Stimulated activated CD4-positive, alpha-beta T cell treated with anti-CD3 and anti-CD28 coated beads, TNF-alpha, amount 100 ng/mL, for 4 hours (primary cell): ENCODE data around the gene CLMP.
"Not testable (repeated sequence)": the region's sequence is repeated elsewhere in the genome, so short reads cannot be mapped to it uniquely, and the experiment has no call there.

Experiments
- DNase-seq, 3 experiments: peaks; one replicate each; pipeline ENCODE4 v3.0.0-alpha.2; 2020; ENCODE audit warnings: low read depth in 3 of 3

Gene CLMP

GRCh38 chr11:123085497-123085896, 109.6 kb downstream of the CLMP start:
- no peak for DNase-seq

GRCh38 chr11:123084454-123084853, 110.6 kb downstream of the CLMP start:
- DNase-seq, result no peak

- DNase-seq, result peak in 2 of 3 experiments; percentile 50 to 52
Measured at GRCh38 chr11:123083623-123084029, 111.4 kb downstream of the CLMP start.

- DNase-seq, result no peak
Measured at GRCh38 chr11:123082977-123083376, 112.1 kb downstream of the CLMP start.

- DNase-seq, result no peak
Measured at GRCh38 chr11:123080015-123080414, 115.0 kb downstream of the CLMP start.

- DNase-seq, result no peak
Measured at GRCh38 chr11:123076484-123076883, 118.6 kb downstream of the CLMP start.

GRCh38 chr11:123073343-123074057, 121.5 kb downstream of the CLMP start:
- no peak for DNase-seq

GRCh38 chr11:123072762-123073161, 122.3 kb downstream of the CLMP start:
- DNase-seq, result no peak

- DNase-seq, result no peak
Measured at GRCh38 chr11:123072332-123072761, 122.7 kb downstream of the CLMP start.

- no peak for DNase-seq
Measured at GRCh38 chr11:123069908-123070821, 124.9 kb downstream of the CLMP start.

GRCh38 chr11:123065621-123066020, 129.4 kb downstream of the CLMP start:
- DNase-seq, result no peak

- DNase-seq, result no peak
Measured at GRCh38 chr11:123063826-123064657, 131.0 kb downstream of the CLMP start.

- DNase-seq, result no peak
Measured at GRCh38 chr11:123062892-123063825, 131.9 kb downstream of the CLMP start.

- peak; percentile 99 to 100 (median 100) for DNase-seq
Measured at GRCh38 chr11:123062158-123062891, 132.7 kb downstream of the CLMP start.

- DNase-seq, result peak; percentile 34 to 70 (median 42)
Measured at GRCh38 chr11:123061403-123062157, 133.5 kb downstream of the CLMP start, which contains the start of gene HSPA8. TSS of gene HSPA8 (minus strand) at chr11:123062136. CDS start at chr11:123061324, 812 bp downstream.

GRCh38 chr11:123060277-123061000, 134.6 kb downstream of the CLMP start:
- DNase-seq, result no peak

GRCh38 chr11:123059041-123059920, 135.8 kb downstream of the CLMP start:
- DNase-seq, result not testable (repeated sequence)
